Spleen (tissue), 7 donors: ENCODE measurements around the gene CDC42BPG.

Experiments
- CTCF ChIP-seq, 11 experiments: fragments of 200-600 bp in 7 of 11; fragments of 450-650 bp in 4 of 11; sonication (generic) in 4 of 11; IDR thresholded peaks in 8 of 11; conservative IDR thresholded peaks in 3 of 11; 1 replicate in 7 of 11; 2 replicates in 4 of 11; pipeline versions ENCODE4 v1.4.0 to v1.8.0; 2016 to 2021; ENCODE audit warnings: antibody characterized with exemption in 11 of 11, inconsistent platforms in 4 of 11, mild to moderate bottlenecking in 1 of 11
- POLR2A ChIP-seq, 3 donors: fragments of 450-650 bp; IDR thresholded peaks; one replicate each; pipeline ENCODE4 v1.5.1; 2017; ENCODE audit warnings: antibody characterized with exemption in 3 of 3, mild to moderate bottlenecking in 1 of 3
- POLR2AphosphoS5 ChIP-seq, 3 donors: sonication (generic); formaldehyde crosslinking; IDR thresholded peaks; one replicate each; pipeline ENCODE4 v1.5.1; 2017; ENCODE audit warnings: antibody characterized with exemption in 3 of 3
- donor health status: DM: no; HTN: no; CAD: no; lungs with moderate emphysema.
- donor health status: DM: no; HTN: no; CAD: no.
- donor health status: DM: no; HTN: no; CAD: no.

GRCh38 chr11:64852804-64853509 lies 8.5 kb upstream of the CDC42BPG start:
- TF ChIP-seq CTCF (IDR thresholded peaks at IDR 0.05 in 8 of 11, conservative IDR thresholded peaks at IDR 0.05 in 3 of 11) = no peak
- no peak for TF ChIP-seq POLR2A (IDR thresholded peaks at IDR 0.05)
- TF ChIP-seq POLR2AphosphoS5 (IDR thresholded peaks at IDR 0.05) = peak in 1 of 3 donors; percentile 59
